HL-60/S4 treated with retinoic acid at 250 ng/mL for 4 days and 3 days (cell line): ENCODE results near the gene TM2D1.
"Not testable (repeated sequence)": the region's sequence is repeated elsewhere in the genome, so short reads cannot be mapped to it uniquely, and the experiment has no call there.

Source experiments
- in situ Hi-C: fragments of 300-500 bp; cut with MboI; formaldehyde crosslinking; loops from 2 replicates; pipeline ENCODE4 v1.7.0; 2022; ENCODE audit warnings: low sequenced_read_pairs

Gene TM2D1

DNA sequence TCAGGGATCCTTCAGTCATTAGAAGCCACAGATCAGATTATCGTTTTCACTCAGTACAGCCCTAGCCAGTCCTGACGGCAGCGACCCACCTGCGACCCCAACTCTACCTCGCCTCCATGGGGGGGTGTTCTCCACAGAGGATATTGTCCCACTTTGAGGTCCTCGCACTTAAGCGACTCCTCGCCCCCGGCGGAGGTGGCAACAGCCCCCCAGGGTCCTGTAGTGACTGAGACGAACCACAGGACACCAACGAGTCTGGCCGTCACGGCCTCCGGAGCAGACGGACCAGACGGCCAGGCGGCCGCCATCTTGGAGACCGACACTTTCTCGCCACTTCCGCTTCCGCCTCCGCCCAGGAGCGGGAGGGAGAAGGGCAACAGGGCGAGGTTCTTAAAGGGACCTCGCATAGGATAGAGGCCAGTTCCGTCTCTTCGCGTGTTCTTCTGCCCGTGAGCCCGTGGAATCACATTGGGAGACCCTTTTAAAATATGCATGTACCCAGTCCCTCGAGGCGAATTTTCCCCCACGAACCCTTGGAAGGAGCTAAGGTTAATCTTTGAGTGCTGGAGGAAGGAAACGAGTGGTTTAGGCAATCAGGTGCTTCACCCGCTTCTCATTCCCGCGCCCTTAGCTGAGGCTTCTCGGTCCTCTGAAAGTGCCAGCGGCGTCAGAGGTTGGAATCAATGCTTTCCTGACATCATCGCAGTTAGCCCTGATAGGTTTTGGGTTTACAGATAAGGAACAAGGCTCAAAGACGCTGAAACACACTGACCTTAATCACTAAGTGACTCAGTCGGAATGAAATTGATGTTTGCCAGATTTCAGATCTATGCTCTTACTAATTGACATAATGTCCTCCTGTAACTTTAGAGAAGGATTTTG lies at the start of gene TM2D1:
TSS of gene TM2D1 (minus strand) at position 329 of the 882 bp plus-strand sequence. CDS start at position 308, 21 bp downstream.
- in situ Hi-C loops: no loop called here

DNA sequence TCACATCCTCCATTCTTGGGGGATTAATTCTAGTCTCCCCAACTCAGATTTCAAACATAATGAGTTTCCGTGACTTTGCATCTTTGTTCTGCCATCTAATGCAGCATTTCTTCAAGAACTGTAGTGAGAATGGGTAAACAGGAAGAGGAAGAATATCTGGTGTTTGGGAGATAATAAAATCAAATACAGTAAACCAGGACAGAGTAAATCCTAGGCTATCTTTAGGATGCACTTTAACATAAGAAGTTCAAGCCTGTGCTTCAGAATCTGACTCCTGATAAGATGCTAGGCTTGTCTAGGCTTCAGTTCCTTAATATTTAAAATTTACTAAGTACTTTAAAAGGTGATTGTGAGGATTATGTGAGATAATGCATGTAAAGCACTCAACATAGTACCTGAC lies 45.2 kb upstream of the TM2D1 start:
- in situ Hi-C loops: no loop called here

DNA sequence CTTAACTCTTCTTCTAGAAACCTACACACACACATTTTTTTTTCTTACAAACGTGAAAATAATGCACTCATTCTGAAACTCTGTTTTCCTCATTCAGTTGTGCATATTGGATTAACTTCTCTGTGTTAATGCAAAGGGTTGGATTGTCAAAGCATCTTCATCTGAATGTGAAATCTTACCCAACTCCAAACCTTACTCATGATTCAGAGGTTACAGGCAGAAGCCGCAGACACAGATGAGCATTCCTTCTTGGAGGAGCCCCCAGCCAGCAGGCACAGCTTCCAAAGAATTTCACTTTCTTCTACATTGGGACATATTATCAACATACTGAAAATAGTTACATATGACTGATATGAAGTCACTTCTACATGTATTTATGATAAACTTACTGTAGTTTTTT lies 33.0 kb upstream of the TM2D1 start:
- in situ Hi-C loops: no loop called here

DNA sequence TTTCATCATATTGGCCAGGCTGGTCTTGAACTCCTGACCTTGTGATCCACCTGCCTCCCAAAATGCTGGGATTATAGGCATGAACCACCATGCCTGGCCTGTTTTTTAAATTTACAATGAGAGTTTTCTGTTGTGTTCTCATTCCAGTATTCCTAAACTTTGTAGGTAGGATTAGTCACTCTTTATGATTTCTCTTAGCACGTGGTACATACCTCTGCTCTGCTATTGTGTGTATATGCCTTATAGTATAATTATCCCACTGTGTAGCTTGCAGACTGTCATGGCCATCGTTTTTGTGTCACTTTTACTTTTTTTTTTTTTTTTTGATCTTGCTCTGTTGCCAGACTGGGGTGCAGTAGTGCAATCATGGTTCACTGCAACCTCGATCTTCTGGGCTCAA lies 31.8 kb upstream of the TM2D1 start:
- in situ Hi-C loops: no loop called here

DNA sequence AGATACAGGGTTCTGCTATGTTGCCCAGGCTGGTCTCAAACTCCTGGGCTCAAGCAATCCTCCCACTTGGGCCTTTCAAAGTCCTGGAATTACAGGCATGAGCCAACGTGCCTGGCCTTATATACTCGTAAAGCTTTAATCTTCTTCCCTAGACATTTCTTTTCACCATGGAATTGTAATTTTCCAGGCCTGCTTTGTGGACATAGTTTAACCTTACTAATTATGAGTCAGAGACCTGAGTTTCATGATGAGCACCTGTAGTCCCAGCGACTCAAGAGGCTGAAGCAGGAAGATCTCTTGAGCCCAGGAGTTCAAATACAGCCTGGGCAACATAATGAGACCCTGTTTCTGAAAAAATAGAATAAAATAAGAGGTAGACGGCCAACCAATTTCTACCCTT lies 29.6 kb upstream of the TM2D1 start:
- in situ Hi-C loops: no loop called here

DNA sequence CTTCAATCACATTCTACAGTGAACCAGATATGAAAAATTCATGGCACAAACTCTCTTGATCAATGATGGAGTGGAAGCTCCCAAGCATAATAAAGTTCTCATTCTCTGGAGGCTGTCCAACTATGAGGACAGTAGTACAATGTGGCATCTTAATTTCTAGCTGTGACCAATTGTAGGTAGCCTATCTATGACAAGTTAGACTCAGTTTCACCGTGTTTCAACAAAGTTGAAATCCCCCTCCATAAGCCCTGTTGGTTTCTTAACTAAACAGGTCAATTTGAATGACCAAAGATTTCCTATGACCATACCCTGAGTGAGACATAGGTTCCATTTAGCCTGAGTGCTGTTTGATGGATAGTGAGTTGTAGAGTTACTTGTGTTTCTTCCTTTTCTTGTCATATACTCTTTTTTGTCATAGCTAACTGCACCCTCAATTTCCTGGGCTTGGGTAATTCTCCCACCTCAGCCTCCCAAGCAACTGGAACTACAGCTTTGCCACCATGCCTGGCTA lies 29.1 kb upstream of the TM2D1 start:
- in situ Hi-C loops: no loop called here

DNA sequence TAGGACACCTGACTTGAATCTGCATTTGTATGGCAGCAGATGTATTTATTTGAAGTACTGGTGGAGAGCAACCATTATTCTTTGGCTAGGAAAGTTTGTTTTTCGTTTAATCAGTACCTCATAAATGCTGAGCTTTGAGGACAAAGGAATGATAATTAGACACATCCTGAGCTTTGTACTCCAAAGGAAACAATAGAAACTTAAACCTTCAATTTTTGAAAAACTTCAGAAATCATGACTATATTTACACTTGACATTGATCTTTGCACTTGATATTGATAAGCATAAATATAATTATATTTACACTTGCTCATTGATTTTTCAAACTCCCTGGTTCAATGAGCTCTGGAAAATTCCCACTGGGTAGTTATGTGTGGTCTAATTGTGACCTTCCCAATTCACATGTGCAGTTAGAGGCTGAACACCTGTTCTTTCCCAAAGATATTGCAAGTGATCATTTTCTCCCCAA lies 28.0 kb upstream of the TM2D1 start:
- in situ Hi-C loops: no loop called here

DNA sequence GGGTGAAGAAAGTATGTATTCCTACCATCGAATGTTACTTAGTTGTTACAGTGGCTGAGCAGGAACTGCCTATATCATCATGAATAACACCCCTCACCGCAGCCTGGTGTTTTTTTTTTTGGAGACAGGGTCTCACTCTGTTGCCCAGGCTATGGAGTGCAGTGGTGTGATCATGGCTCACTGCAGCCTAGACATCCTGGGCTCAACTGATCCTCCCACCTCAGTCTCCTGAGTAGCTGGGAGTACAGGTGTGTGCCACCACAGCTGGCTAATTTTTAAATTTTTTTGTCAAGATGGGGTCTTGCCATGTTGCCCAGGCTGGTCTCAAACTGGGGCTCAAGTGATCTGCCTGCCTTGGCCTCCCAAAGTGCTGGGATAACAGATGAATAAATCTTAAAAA lies 24.6 kb upstream of the TM2D1 start:
- in situ Hi-C loops: no loop called here

DNA sequence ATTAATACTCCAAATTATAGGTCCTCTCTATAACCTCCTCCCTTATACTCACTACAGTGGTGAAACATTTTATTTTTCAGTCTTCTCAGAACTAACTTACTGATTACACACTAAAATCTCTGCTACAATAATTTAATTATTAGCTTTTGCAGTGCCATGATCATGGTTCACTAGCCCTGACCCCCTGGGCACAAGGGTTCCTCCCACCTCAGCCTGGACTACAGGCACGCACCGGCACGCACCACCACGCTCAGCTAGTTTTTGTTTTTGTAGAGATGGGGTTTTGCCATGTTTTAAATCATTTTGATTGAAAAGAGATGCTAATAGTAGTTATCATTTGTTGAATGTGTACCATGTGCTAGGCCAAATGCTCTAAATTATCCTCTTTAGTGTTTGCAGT lies 23.6 kb upstream of the TM2D1 start:
- in situ Hi-C loops: no loop called here

DNA sequence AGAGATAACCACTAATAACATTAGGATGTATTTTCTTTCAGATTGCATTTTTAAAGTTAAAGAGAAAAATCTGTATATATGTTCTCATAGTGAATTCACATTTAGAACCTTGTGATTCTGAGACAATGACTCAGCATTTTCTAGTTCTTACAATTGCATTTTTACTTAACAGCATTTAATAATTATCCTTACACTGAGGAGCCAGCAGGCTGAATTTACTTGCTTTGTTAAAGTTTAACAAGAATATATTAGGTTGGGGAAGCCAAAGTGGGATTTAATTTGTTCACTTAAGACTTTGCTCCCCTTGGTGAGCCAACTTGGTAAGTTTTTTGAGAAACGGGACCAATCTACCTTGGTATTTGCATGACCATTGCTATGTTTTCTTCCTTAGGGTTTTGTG lies 21.9 kb upstream of the TM2D1 start:
- in situ Hi-C loops: no loop called here

DNA sequence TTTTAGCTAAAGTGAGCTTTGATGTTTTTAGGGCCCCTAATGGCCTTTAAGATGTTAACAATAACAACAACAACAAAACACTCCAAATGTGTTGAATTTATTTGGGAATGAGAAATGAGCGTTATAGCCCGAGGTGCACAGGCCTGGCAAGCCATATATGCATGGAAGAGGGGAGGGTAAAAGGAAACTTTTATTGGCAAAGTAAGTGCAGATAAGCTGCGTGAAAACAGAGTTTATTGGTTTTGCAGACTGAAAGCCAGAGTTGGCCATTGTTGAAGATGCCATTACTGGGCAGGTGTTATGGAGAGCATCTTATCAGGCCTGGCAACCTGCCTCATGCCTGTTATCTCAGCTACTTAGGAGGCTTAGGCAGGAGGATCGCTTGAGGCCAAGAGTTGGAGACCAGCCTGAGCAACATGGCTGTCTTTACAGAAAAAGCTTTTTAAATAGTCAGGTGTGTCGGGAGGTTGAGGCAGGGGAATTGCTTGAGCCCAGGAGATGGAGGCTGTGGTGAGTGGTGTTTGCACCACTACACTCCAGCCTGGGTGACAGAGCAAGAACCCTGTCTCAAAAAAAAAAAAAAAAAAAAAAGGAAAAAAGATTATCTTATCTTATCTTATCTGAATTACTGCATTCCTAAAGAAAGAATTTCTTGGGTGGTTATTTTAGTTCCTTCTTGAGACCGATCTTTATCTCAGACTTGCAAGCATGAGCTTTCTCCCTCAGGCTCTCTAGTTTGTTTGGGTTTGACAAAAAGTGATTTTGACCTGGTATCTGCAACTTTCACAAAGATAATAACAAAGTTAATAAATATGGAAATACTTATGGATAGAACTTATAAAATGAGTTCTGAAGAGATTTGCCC lies 19.0 kb upstream of the TM2D1 start:
- in situ Hi-C loops: no loop called here

DNA sequence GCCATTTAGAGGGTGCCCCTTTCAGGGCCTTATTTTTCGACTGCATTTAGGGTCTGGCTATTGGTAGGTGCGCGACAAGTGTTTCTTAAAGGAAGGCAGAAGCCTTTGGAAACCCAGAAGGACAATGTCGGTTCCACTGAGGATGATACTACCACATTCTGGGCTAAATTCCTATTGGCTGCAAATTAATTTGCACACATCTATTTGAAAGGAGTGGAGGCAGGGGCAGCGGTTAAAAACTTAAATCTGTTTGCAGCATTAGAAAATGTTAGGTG lies 18.4 kb upstream of the TM2D1 start:
- in situ Hi-C loops: no loop called here

DNA sequence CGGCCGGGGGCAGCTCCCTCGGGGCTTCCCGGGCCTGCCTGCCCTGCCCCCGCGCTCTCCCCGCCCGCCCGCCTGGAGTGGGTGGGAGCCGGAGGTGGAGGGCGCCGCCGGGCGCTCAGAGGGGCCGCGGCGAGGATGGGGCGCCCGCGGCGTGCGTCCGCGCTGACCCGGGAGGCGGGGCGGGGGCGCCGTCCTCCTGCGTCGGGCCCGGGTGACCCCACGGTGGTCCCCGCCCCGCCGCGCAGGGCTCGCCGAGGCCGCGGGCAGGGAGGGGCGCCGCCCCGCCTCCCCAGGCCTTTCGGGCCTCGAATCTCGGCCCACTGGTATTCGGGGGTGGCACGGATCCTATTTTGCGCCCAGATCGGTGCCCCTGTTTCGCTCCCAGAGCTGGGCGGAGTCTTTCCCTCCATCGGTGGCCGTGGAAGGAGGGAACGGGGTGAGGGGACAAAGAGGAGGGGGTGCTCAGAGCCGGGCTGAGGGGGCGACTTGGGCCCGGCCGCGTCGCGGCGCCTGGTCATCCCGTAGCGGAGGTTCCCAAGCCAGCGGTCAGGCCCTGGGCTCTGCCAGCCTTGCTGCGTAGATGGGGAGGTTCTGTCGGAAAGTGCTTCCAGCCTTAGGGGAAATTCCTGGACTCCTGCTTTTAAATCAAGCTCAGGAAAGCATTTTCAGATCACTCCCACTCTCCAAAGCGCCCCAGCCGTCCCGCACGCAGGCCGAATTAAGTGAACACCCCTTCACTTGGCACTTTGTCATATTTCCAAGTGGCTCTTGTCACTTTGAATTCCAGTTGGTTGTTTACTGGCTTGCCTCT lies 17.9 kb upstream of the TM2D1 start:
- in situ Hi-C loops: no loop called here

DNA sequence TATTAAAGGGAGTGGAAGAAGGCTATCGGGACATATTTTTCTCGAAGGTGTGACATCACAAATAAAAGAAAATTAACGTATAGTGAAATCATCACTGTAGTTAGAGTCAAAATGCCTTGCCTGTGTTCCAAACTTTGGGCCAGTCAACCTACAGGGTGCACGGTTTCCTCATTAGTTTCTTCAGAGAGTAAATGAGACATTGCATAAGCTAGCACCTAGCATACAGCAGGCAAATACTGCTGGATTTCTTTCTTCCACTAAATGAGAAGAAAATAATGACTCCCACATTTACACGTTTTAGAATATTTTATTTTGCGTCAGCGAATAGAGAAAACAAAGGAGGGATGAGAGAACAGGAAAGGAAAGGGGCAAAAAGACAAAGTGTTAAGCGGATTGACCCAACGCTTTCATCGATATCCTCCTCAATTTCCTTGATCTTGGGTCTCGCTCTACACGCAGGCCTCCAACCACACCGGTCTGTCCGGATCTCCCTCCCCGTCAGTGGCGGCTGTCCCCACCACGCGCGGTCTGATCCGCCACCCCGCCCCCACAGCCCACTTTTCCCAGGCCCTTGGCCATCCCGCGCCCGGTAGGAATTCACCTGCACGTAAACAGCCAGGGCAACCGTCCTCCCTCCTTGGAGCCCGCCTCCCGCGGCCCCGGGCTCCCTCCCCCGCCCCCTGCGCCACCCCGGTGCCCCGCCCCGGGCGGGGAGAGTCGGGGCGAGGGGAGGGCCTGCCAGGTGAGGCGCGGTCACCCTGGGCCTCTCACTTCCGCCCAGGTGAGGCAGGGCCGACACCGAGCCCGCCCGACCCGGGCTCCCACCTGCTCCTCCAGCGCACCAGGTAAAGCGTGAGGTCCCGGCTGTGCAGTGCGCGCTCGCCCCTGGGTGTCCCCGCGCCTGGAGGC lies 17.0 kb upstream of the TM2D1 start, which contains the start of gene PATJ:
TSS of gene PATJ (plus strand) at position 770 of the 909 bp plus-strand sequence. CDS start 20,413 bp downstream, outside the sequence.
- in situ Hi-C loops: no loop called here

DNA sequence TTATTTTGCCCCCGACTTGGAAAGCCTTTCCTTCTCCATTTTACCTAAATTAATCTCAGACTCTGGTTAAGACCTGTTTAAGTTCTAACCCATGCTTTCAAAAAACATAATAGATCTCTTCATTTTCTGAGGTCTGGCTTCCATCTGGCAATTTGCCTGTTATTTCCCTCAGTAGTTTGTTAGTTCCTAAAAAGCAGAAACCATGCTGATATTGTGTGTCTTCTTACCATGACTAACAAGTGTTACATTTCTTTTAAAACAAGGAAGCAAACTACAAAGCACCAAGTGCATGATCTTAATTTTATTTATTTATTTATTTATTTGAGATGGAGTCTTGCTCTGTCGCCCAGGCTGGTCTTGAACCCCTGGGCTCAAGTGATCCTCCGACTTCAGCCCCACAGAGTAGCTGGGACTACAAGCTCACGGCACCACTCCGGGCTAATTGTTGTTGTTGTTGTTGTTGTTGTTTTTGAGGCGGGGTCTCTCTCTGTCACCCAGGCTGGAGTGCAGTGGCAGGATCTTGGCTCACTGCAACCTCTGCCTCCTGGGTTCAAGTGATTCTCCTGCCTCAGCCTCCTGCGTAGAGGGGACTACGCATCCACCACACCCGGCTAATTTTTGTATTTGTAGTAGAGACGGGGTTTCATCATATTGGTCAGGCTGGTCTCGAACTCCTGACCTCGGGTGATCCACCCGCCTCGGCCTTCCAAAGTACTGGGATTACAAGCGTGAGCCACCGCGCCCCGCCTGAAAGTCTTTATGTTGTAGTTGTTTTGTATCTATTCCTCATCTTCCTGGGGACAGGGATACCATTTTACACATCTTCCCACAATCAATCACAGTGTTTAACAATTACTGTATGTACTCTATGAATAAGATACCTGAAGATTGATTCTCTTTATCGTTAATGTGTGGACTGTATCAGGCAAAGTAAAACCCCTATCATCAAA lies 16.1 kb upstream of the TM2D1 start:
- in situ Hi-C loops: no loop called here

DNA sequence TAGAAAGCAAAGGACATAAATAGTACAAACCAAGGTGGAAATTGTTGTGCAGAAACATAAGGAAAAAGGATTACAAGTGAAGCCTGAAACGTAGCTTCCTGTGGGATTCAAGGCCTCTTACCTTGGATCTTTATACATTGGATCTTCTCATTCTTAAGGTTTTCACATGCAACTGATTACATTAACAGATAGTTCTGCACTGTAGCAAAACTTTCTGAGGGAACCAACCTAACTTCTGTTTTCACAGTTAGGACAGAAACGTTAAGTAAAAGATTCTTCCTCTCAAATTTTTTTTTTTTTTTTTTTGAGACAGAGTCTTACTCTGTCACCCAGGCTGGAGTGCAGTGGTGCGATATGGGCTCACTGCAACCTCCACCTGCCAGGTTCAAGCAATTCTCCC lies 7.8 kb upstream of the TM2D1 start:
- in situ Hi-C loops: no loop called here

DNA sequence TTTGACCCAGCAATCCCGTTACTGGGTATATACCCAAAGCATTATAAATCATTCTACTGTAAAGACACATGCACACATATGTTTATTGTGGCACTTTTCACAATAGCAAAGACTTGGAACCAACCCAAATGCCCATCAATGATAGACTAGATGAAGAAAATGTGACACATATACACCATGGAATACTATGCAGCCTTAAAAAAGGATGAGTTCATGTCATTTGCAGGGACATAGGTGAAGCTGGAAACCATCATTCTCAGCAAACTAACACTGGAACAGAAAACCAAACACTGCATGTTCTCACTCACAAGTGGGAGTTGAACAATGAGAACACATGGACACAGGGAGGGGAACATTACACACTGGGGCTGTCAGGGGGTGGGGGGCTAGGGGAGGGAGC lies 5.7 kb upstream of the TM2D1 start:
- in situ Hi-C loops: not testable (repeated sequence)

DNA sequence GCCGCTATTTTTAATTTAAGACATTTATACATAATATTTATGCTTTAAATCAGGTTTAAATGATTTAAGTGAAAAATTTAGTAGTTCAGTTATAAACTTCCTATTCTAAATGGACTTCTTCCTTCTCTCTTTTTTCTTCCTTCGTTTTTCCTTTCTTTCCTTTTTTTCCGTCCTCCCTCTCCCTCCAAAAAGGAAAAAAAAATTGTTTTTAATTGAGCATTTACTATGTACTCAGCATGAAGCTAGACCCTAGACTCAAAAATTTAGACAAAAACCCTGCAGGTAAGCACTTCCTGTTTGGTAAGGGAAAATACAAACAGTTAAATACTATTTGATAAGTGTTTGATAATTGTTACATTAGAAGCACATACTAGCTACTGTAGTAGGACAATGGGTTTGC lies 2.6 kb upstream of the TM2D1 start:
- in situ Hi-C loops: no loop called here

DNA sequence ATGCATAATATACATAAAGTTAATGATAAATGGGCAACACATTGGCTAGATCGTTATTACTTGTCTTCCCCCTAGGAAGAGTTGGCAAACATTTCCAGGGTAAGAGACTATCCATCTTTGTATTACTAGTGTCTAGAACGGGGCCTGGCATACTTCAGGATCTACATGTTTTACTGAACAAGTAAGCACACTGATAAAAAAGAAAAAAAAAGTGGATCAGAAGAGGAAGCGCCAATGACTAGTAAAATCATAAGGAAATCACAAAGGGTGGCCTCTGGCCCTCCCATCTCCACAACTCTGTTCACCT lies 482 bp downstream of the TM2D1 start:
- in situ Hi-C loops: no loop called here
